Endothelial cell of umbilical vein (primary cell): Measurements from ENCODE around the gene ARFIP1. TPM values are rescaled to one million over a fixed set of nuclear protein-coding genes. Genes with fewer than 3 reads are reported as not detected.

ENCODE experiments used
- BruUV-seq: library from RNA; stranded (reverse); fragments of 400-500 nt; replicated peaks from 2 replicates; lab custom pipeline; 2021; lab: Mats Ljungman, UMichigan
- CTCF ChIA-PET: fragments of 300-600, 350-600 bp; sonication (Branson Sonifier 250); formaldehyde crosslinking; loops from one replicate; lab custom pipeline; 2021; ENCODE audit warnings: antibody characterized with exemption, inconsistent platforms; lab: Charles Lee
- POLR2A ChIA-PET: fragments of 300-600, 350-600 bp; sonication (Branson Sonifier 250); formaldehyde crosslinking; loops from one replicate; lab custom pipeline; 2021; ENCODE audit warnings: antibody characterized with exemption, inconsistent platforms; lab: Charles Lee
- DNase-seq: peaks from one replicate; pipeline ENCODE4 v3.0.0-alpha.2; 2011; ENCODE audit warnings: low read depth, low spot score
- FAIRE-seq: peaks from 2 replicates; lab custom pipeline; 2011; peaks lifted over from hg19 to GRCh38; lab: Jason Lieb, UNC
- H2AFZ ChIP-seq: 2 replicates; pipeline ENCODE4 v1.6.0; 2012; ENCODE audit warnings: low read depth, low read length, control low read depth, inconsistent platforms
- H3K27ac ChIP-seq: 2 replicates; pipeline ENCODE4 v1.5.1; 2011; ENCODE audit warnings: low read depth, mild to moderate bottlenecking, control low read depth, low read length, moderate library complexity; ENCODE audit not compliant: insufficient read depth
- H3K27me3 ChIP-seq, 2 experiments: 2 replicates each; pipeline versions ENCODE4 v1.6.0 to v1.6.1; 2011; ENCODE audit warnings: low read length in 2 of 2, mixed read lengths in 1 of 2; ENCODE audit not compliant: control insufficient read depth in 2 of 2, insufficient read depth in 2 of 2
- H3K36me3 ChIP-seq, 2 experiments: 2 replicates in 1 of 2; 3 replicates in 1 of 2; pipeline ENCODE4 v1.5.1; 2011; ENCODE audit warnings: low read length in 2 of 2, mild to moderate bottlenecking in 1 of 2, moderate library complexity in 1 of 2; ENCODE audit not compliant: control insufficient read depth in 2 of 2, insufficient read depth in 2 of 2; ENCODE audit errors: extremely low read depth in 1 of 2
- H3K4me1 ChIP-seq: 3 replicates; pipeline ENCODE4 v1.5.1; 2011; ENCODE audit warnings: mild to moderate bottlenecking, low read length; ENCODE audit not compliant: control insufficient read depth, insufficient read depth; ENCODE audit errors: extremely low read depth
- H3K4me2 ChIP-seq: 2 replicates; pipeline ENCODE4 v1.6.1; 2011; ENCODE audit warnings: low read length, control low read depth, mixed read lengths; ENCODE audit not compliant: insufficient read depth
- H3K4me3 ChIP-seq, 3 experiments: fragments of 200-600 bp in 1 of 3; sonication (generic), shearing (Covaris generic) in 1 of 3; replicated peaks in 1 of 3; 2 replicates each; pipeline ENCODE4 v1.5.1; 2011 to 2016; ENCODE audit warnings: control low read depth in 3 of 3, low read length in 3 of 3, mild to moderate bottlenecking in 2 of 3, inconsistent platforms in 1 of 3, low read depth in 1 of 3, moderate library complexity in 1 of 3; ENCODE audit not compliant: insufficient read depth in 1 of 3
- H3K79me2 ChIP-seq: 2 replicates; pipeline ENCODE4 v1.6.0; 2012; ENCODE audit warnings: low read length, inconsistent platforms; ENCODE audit not compliant: control insufficient read depth, insufficient read depth
- H3K9ac ChIP-seq: replicated peaks from 2 replicates; pipeline ENCODE3; 2011; ENCODE audit warnings: low read length, control low read depth; ENCODE audit not compliant: insufficient read depth; ENCODE audit errors: extremely low read depth
- H3K9me1 ChIP-seq: replicated peaks from 3 replicates; pipeline ENCODE4 v1.6.0; 2011; ENCODE audit warnings: mild to moderate bottlenecking, low read length; ENCODE audit not compliant: control insufficient read depth, insufficient read depth; ENCODE audit errors: extremely low read depth
- H3K9me3 ChIP-seq: replicated peaks from 2 replicates; pipeline ENCODE4 v1.5.1; 2012; ENCODE audit warnings: low read length, inconsistent platforms; ENCODE audit not compliant: control insufficient read depth, insufficient read depth
- H4K20me1 ChIP-seq: replicated peaks from 2 replicates; pipeline ENCODE3; 2011; ENCODE audit warnings: mild to moderate bottlenecking, low read length; ENCODE audit not compliant: control insufficient read depth, insufficient read depth; ENCODE audit errors: extremely low read depth
- EZH2 ChIP-seq: IDR thresholded peaks from 2 replicates; pipeline ENCODE4 v1.6.1; 2012; ENCODE audit warnings: borderline replicate concordance, low read depth, mild to moderate bottlenecking, moderate library complexity, low read length, inconsistent platforms; ENCODE audit not compliant: severe bottlenecking
- FOS ChIP-seq: IDR thresholded peaks from 2 replicates; pipeline ENCODE4 v1.6.1; 2011; ENCODE audit warnings: mild to moderate bottlenecking, low read length, moderate library complexity, borderline replicate concordance; ENCODE audit not compliant: insufficient read depth
- GATA2 ChIP-seq: IDR thresholded peaks from 2 replicates; pipeline ENCODE4 v1.7.0; 2011; ENCODE audit warnings: low read depth, mild to moderate bottlenecking, moderate library complexity, mixed read lengths, low read length; ENCODE audit not compliant: insufficient read length, insufficient read depth
- JUN ChIP-seq: IDR thresholded peaks from 2 replicates; pipeline ENCODE4 v1.6.1; 2011; ENCODE audit warnings: borderline replicate concordance, low read depth; ENCODE audit not compliant: insufficient read length, insufficient read depth
- MAX ChIP-seq: IDR thresholded peaks from 2 replicates; pipeline ENCODE4 v1.6.1; 2011; ENCODE audit not compliant: insufficient read depth, insufficient read length
- MYC ChIP-seq: IDR thresholded peaks from one replicate; pipeline ENCODE4 v1.6.1; 2011; ENCODE audit warnings: mild to moderate bottlenecking, low read depth, low read length
- POLR2A ChIP-seq: IDR thresholded peaks from 2 replicates; pipeline ENCODE4 v1.6.1; 2012; ENCODE audit warnings: low read depth, mild to moderate bottlenecking, control low read depth, low read length
- POLR2AphosphoS5 ChIP-seq: IDR thresholded peaks from 2 replicates; pipeline ENCODE4 v1.6.1; 2012; ENCODE audit warnings: low read depth, mild to moderate bottlenecking, control low read depth, low read length, moderate library complexity; ENCODE audit not compliant: insufficient read depth
- dilution Hi-C: fragments of 300-500 bp; cut with MboI; formaldehyde crosslinking; loops from one replicate; pipeline ENCODE4 v1.15.0; 2019; ENCODE audit warnings: low sequenced_read_pairs; ENCODE audit not compliant: extremely low pct_ligation_motif_present
- intact Hi-C: fragments of 100-400 bp; cut with micrococcal nuclease; formaldehyde crosslinking; loops from one replicate; pipeline ENCODE4 v1.10.0; 2022
- polyA plus RNA-seq, 4 experiments: library from polyadenylated mRNA; depleted of rRNA in 3 of 4; stranded (reverse) in 3 of 4; unstranded in 1 of 4; fragments of >200 nt; gene quantifications; 2 replicates each; pipeline versions ENCODE4 v1.2.1 to v1.2.3, GENCODE V29; 2011 to 2012; ENCODE audit warnings: missing spikeins in 1 of 4
- total RNA-seq: library from RNA; stranded (reverse); gene quantifications from 2 replicates; pipeline ENCODE4 v1.2.3, GENCODE V29; 2021
- TF ChIP-seq, protein P1 (sequence below), 2 donors: IDR thresholded peaks; 1 replicate in 1 of 2; 2 replicates in 1 of 2; pipeline ENCODE4 v1.5.1; 2011; ENCODE audit warnings: low read length in 2 of 2, mild to moderate bottlenecking in 2 of 2, moderate library complexity in 2 of 2, control low read depth in 1 of 2, inconsistent platforms in 1 of 2, low read depth in 1 of 2; ENCODE audit not compliant: insufficient read depth in 1 of 2; ENCODE audit errors: extremely low read depth in 1 of 2

Gene ARFIP1
- total and polyA plus RNA-seq, 2 donors (not counting 3 experiments of a cell fraction or from before 2014, with no cell fraction given) = 10.0 to 24.2 TPM

GRCh38 chr4:152820073-152820472 is 40.3 kb downstream of the ARFIP1 start:
- Histone ChIP-seq H3K9ac (no peak overlapping the region), H3K9me1 (no peaks in the 10 kb centered on the region), H3K27me3 (no peaks in the 10 kb centered on the region), H3K4me1 (peaks cover 4% of the 10 kb centered on the region), H3K79me2 (peaks cover 2% of the 10 kb centered on the region), H4K20me1 (no peaks in the 10 kb centered on the region), H2AFZ (no peak overlapping the region), H3K27ac (no peak overlapping the region), H3K4me3 (no peak overlapping the region), H3K36me3 (no peaks in the 10 kb centered on the region), H3K4me2 (no peak overlapping the region), H3K9me3 (no peaks in the 10 kb centered on the region)
- TF ChIP-seq EZH2 = no peak
- TF ChIP-seq GATA2 = no peak
- TF ChIP-seq POLR2A = no peak
- no peak for TF ChIP-seq FOS
- TF ChIP-seq, protein P1, sequence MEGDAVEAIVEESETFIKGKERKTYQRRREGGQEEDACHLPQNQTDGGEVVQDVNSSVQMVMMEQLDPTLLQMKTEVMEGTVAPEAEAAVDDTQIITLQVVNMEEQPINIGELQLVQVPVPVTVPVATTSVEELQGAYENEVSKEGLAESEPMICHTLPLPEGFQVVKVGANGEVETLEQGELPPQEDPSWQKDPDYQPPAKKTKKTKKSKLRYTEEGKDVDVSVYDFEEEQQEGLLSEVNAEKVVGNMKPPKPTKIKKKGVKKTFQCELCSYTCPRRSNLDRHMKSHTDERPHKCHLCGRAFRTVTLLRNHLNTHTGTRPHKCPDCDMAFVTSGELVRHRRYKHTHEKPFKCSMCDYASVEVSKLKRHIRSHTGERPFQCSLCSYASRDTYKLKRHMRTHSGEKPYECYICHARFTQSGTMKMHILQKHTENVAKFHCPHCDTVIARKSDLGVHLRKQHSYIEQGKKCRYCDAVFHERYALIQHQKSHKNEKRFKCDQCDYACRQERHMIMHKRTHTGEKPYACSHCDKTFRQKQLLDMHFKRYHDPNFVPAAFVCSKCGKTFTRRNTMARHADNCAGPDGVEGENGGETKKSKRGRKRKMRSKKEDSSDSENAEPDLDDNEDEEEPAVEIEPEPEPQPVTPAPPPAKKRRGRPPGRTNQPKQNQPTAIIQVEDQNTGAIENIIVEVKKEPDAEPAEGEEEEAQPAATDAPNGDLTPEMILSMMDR (IDR thresholded peaks at IDR 0.05; ENCODE audit: extremely low read depth in 1 of 2, insufficient read depth in 1 of 2, low read depth in 1 of 2, low read length in 2 of 2) = no peak
- TF ChIP-seq MYC = no peak
- TF ChIP-seq JUN = no peak
- TF ChIP-seq POLR2AphosphoS5 = no peak
- TF ChIP-seq MAX = no peak
- intact Hi-C loops (no loop called here), dilution Hi-C loops (no loop called here)
- ChIA-PET POLR2A (no interaction called here), CTCF (interaction anchor here (0.8 kb wide), 1 partner anchor 11 kb away, joined by 3 read pairs; no protein-coding TSS in a partner anchor)
- BruUV-seq = no TSS peak
- DNase-seq (no peak), FAIRE-seq (no peak)
